GM19193 (cell line): ENCODE data around the gene PRRT4.

Source experiments
- POLR2A ChIP-seq: IDR thresholded peaks from 4 replicates; pipeline ENCODE4 v1.6.1; 2011; ENCODE audit not compliant: insufficient read depth, insufficient read length; ENCODE audit errors: extremely low read depth

Gene PRRT4

GRCh38 chr7:128361411-128362379, at the start of gene PRRT4:
Gene PRRT4, minus strand, starts transcription at chr7:128361690.
- no peak for TF ChIP-seq POLR2A

- no peak for TF ChIP-seq POLR2A
These were observed 48.9 kb upstream of the PRRT4 start for GRCh38 chr7:128410451-128410753.

- TF ChIP-seq POLR2A: peak; percentile 51
These were observed 48.3 kb upstream of the PRRT4 start, which contains the start of gene IMPDH1 for GRCh38 chr7:128409596-128410450. Gene IMPDH1, minus strand, starts transcription at chr7:128409982. Its CDS starts 81 bp downstream, at chr7:128409901.

GRCh38 chr7:128408709-128409595, 47.5 kb upstream of the PRRT4 start:
- TF ChIP-seq POLR2A: peak; percentile 2

DNA sequence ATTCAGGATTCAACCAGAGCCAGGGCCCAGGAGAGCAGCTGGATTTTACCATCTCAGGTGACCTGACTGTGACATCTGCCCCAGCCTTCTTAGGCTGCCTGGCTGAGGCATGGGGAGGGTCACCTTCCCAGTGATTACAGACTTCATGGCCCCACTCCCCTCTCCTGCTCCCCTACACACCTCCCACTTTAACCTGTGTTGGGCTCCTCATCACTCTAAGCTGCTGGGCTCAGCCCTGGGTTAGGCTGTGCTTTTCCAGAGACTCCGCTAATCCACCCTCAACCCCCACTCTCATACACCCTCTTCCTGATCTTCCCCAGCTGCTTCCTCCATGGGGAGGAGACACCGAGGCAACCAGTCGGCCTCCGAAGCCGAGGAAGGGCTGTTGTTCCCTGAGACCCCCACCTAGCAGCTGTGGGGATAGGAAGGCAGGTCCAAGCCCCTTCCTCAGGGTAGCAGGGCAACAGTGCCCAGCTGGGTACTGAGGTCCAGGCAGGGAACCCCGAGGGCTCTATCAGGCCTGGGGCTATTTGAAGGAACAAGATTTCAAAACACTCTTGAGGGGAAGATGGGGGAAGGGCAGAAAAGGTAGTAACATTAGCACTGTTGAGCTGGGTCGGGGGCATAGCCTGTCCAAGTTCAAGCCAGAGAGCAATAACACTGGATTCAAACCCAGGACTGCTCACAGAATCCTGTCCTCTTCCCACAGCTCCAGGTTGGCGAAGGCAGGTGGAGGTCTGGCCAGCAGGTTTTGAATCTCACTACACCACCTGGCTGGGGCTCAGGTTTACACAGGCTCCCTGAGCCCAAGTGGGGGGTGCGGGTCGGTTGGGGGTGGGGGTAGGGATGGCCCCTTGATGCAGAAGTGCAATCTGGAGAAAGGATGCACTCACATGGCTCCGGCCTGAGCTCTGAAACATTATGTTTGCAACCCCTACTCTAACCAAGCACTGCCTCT, 46.5 kb upstream of the PRRT4 start:
- no peak for TF ChIP-seq POLR2A

DNA sequence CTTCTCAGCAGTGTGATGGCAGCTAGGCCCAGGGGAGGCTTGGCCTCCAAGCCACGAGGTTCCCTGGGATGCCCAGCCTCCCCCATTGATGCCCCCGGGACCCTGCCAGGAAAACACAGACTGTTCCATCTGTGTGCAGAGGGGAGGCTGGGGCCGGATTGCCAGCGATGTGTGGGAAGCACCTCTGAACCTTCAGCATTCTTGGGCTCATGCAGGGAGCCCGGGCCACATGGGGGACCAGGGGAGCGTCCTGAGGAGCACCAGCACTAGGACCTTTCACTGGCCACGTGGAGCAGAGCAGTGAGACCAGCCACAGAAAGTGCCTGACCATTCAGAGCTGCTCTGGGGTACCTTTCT, 45.7 kb upstream of the PRRT4 start:
- TF ChIP-seq POLR2A: no peak

GRCh38 chr7:128406314-128407232, 45.1 kb upstream of the PRRT4 start:
- no peak for TF ChIP-seq POLR2A

DNA sequence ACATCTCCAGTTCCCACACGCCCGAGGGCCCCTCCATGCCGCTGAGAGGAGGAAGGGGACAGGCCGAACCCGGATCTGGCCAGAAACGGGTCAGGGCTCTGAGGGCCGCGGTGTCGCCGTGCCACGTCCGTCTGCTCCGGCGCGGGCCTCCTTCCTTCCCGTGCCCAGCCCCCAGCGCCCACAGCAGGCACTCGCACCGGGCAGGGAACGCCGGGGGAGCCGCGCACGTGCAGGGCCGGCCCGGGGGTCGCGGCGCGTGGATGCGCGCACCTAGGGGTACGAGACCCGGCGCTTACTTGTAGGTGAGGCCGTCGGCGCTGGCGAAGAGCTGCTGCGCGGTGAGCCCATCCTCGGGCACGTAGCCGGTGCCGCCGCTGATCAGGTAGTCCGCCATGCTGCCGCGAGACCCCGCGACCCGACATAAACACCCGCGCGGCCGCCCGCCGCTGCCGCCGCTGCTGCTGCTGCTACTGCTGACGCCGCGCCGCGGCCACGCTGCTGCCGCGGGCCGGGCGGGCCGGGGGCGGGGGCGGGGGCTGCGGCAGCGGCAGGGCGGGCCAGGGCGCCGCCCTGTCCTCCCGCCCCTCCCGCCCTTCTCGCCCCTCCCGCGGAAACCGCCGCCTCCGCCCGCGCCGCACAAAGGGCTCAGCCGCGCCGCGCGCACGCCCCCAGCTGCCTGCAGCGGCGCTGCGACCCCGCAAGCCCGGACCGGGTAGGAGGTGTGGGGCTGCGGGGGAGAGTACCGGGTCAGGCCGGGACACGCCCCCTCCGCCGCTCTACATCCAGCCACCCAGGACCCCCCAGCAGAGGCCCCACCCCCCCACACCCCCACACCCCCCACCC, 44.2 kb upstream of the PRRT4 start:
- TF ChIP-seq POLR2A: peak; percentile 37

- TF ChIP-seq POLR2A: no peak
These were observed 43.5 kb upstream of the PRRT4 start for GRCh38 chr7:128404886-128405470.

GRCh38 chr7:128404143-128404681, 42.7 kb upstream of the PRRT4 start:
- TF ChIP-seq POLR2A: no peak

- no peak for TF ChIP-seq POLR2A
These were observed 42.2 kb upstream of the PRRT4 start for GRCh38 chr7:128403676-128404075.

DNA sequence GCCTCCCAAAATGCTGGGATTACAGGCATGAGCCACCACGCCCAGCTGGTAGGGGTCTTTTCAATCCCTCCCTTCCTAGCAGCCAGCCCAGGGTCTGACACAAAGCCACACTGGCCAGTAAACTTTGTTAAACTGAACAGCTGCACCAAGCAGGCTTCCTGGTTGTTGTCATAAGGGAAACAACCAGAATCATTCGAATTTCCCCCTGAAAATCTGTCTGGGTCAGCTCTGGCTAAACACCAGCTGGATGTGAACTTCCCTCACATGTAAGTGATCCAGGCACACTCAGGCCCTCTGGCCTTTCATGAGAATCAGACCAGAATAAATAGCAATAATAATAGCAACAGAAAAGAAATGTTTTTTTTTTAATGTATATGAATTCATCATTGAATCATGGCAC, 40.9 kb upstream of the PRRT4 start:
- no peak for TF ChIP-seq POLR2A

GRCh38 chr7:128400566-128400965, 39.1 kb upstream of the PRRT4 start:
- no peak for TF ChIP-seq POLR2A
